Measurements from ENCODE around the gene PSENEN. TPM values are rescaled to one million over a fixed set of nuclear protein-coding genes. Genes with fewer than 3 reads are reported as not detected.
A peak's percentile ranks its signal among the peaks of the same experiment; 100 is the strongest.

Gene PSENEN, protein sequence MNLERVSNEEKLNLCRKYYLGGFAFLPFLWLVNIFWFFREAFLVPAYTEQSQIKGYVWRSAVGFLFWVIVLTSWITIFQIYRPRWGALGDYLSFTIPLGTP
- 31.7 TPM for total RNA-seq

GRCh38 chr19:35745328-35746086 lies at the start of gene PSENEN, which contains the start of gene U2AF1L4:
Gene PSENEN (plus strand): TSS chr19:35745651. CDS start chr19:35745931, 280 bp downstream.
Gene U2AF1L4 (minus strand): TSS chr19:35745418. CDS start chr19:35745391, 27 bp downstream.
- DNase-seq (ENCODE audit: low spot score) = peak; percentile 98
- ATAC-seq = peak; percentile 65

GRCh38 chr19:35695895-35696422 lies 49.5 kb upstream of the PSENEN start:
- DNase-seq (ENCODE audit: low spot score) = no peak
- no peak for ATAC-seq

DNA sequence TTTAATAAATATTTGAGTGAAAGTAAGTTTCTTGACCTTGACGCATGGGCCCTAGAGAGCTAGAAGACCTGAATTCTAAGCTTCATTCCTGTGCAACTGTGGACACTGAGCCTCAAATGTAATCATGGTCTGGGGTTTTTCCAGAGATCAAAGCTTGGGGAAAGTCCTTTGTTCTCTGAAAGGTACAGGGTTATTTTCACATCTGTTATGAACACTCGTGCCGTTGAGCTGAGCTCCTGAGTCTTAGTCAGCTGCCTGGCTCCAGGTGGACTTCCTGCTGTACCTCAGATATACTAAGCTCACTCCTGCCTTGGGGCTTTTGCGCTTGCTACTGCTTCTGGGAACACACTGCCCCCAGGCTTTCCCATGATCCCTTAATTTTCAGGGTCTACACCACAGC lies 48.6 kb upstream of the PSENEN start:
- no peak for ATAC-seq
- DNase-seq (ENCODE audit: low spot score) = no peak

DNA sequence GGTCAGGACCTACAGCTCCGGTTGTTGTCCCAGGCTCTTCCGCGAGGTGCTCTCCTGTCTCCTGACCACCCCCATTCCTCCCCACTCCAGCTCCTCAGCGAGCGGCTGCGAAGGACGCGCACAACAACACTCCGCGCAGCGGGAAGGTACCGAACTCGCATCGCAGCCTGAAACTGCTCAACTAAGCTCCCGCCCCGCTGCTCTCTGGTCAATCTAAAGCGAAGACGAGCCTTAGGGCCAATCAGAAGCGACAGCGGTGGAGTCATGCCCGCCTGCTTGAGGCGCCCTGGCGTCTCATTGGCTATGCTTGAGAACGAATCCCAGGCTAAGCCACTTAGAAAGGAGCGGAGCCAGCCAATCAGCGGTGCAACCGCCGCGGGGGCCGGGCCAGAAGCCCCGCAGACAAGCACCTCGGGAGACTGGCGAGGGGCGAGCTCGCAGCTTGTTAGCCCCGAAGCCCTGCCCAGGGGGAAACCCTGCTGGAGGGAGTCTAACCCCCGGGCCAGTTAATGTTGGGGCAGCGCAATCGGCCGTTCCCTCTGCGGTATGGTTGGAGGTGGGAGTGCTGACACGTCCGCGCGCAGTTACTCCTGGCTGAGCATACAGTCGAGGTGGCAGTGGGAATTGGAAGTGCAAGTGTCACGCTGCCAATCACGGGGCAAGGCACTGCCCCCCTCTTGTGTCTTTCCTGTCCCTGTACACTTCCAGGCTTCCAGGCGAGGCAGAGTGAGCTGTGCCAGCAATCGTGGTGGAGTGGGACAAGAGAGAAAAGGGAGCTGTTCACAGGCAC lies 43.0 kb upstream of the PSENEN start:
- DNase-seq (ENCODE audit: low spot score) = peak; percentile 94

DNA sequence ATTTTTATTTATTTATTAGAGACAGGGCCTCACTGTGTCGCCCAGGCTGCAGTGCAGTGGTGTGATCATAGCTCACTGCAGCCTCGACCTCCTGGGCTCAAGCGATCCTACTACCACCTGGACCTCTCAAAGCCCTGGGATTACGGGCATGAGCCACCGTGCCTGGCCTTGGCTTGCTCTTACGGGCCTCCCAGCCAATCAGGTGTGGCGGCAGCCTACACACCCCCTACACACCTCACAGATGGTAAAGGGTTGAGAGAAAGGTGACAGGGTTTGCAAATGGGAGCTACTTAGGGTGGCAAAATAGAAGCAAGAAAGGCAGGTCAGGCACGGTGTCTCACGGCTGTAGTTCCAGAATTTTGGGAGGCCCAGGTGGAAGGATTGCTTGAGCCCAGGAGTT lies 42.1 kb upstream of the PSENEN start:
- ATAC-seq = no peak
- DNase-seq (ENCODE audit: low spot score) = no peak

More for the DNA sequence above, 43.0 kb upstream of the PSENEN start:
- ATAC-seq = peak; percentile 99

- DNase-seq (ENCODE audit: low spot score) (no peak), ATAC-seq (no peak)
These were observed 41.2 kb upstream of the PSENEN start, which contains the start of gene ZBTB32 for GRCh38 chr19:35704218-35704617. Gene ZBTB32 (plus strand): TSS chr19:35704558. CDS start chr19:35714627, 10,069 bp downstream.

DNA sequence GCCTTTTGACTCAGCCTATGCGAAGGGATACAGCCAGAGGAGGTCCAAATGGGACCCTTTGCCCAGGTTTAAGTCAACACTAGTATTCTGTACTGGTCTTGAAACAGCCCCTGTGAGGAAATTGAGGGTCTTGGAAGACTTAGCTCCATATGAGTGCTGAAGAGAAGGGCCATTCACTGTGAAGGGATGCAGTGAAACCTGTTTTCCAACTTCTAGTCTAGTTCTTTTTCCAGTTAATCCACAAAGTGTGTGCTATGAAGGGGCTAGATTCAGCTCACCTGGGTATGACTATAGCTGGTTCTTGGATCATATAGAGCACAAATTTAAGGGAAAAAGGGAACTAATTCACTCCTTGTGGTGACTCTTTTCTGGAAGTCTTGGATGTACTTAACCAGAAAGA lies 37.1 kb upstream of the PSENEN start:
- DNase-seq (ENCODE audit: low spot score) (no peak), ATAC-seq (no peak)

GRCh38 chr19:35710784-35711723 lies 34.4 kb upstream of the PSENEN start:
- DNase-seq (ENCODE audit: low spot score) = no peak
- no peak for ATAC-seq

DNA sequence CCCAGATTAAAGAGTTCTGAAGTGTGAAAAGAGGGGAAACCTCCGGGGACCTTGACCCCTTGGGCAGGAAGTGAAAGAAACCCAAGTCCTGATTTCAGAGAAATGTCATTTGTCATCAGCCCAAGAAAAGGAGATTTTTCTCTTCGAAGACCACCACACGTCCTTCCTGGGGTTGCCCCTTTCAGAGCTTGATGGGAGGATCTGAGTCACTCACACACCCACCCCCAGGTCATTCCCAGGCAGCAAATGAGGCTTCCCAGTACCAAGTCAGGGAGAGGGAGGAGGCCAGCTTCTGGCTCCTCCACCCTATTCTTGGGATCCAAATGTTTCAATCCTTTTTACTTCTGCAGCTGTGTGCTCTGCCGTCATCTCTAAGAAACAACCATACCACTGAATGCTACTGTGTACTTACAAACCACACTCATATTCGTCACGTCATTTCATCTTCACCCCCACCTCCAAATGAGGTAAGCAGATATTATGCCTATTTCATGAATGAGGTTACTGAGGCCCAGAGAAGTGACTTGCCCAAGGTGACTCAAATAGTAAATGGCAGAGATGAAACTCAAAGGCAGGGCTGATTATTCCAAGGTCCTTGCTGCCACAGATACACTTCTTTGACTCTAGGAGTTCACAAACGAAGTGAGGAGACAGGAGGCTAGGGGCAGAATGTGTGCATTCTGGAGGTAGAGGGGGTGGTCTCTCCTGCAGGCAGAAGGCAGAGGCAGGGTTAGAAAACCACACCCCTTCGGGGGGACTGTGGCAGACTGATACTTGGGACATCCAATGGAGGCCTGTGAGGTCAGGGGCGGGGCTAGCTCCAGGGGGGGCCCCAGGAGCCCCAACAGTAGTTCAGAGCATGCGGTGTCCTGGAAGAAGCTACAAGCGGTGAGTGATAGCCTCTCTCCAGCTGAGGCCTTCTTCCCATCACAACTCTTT lies 32.6 kb upstream of the PSENEN start:
- ATAC-seq (no peak), DNase-seq (ENCODE audit: low spot score) (no peak)

DNA sequence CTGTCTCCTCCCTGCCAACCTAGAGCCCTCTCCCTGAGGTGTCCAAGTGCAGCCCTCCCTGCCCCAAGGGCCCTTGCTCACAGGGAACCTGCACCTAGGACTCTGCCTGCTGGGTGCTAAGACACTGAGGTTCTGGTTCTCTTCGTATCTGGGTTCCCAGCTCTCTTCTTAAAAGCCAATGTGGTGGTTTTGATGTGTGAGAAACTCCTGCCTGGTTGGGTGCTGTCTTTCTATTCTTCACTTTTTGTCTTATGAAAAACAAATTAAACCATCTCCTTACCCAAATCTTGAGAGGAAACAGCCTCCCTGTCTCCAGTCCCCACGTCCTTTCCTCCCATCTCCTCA lies 32.0 kb upstream of the PSENEN start:
- no peak for ATAC-seq

GRCh38 chr19:35713904-35714495 lies 31.5 kb upstream of the PSENEN start:
- ATAC-seq (no peak), DNase-seq (ENCODE audit: low spot score) (no peak)

More for the DNA sequence above, 32.0 kb upstream of the PSENEN start:
- DNase-seq (ENCODE audit: low spot score) = no peak

GRCh38 chr19:35714601-35715354 lies 30.7 kb upstream of the PSENEN start:
- DNase-seq (ENCODE audit: low spot score) = no peak

GRCh38 chr19:35715355-35715809 lies 30.1 kb upstream of the PSENEN start:
- ATAC-seq (no peak), DNase-seq (ENCODE audit: low spot score) (no peak)

More at GRCh38 chr19:35714601-35715354, 30.7 kb upstream of the PSENEN start:
- no peak for ATAC-seq

GRCh38 chr19:35715981-35716800 lies 29.3 kb upstream of the PSENEN start:
- ATAC-seq (peak; percentile 50), DNase-seq (ENCODE audit: low spot score) (peak; percentile 80)

GRCh38 chr19:35716801-35717664 lies 28.4 kb upstream of the PSENEN start:
- DNase-seq (ENCODE audit: low spot score) (peak; percentile 97), ATAC-seq (peak; percentile 85)

All from left lobe of liver (tissue), 2 donors.